HL-60 (cell line): ENCODE results near the gene C5orf58.
A peak's percentile ranks its signal among the peaks of the same experiment; 100 is the strongest.

Source experiments
- GABPA ChIP-seq: IDR thresholded peaks from 2 replicates; pipeline ENCODE4 v1.6.1; 2012; ENCODE audit warnings: low read depth
- POLR2AphosphoS5 ChIP-seq: IDR thresholded peaks from 2 replicates; pipeline ENCODE4 v1.6.1; 2012; ENCODE audit warnings: low read depth
- TF ChIP-seq, protein P1 (sequence below): IDR thresholded peaks from one replicate; pipeline ENCODE4 v1.5.1; 2011; ENCODE audit warnings: low read length, control low read depth, inconsistent platforms; ENCODE audit not compliant: insufficient read depth
- TF ChIP-seq, protein P2 (sequence below): IDR thresholded peaks from 2 replicates; pipeline ENCODE4 v1.6.1; 2012; ENCODE audit warnings: low read depth; ENCODE audit not compliant: insufficient replicate concordance

- TF ChIP-seq, protein P1, sequence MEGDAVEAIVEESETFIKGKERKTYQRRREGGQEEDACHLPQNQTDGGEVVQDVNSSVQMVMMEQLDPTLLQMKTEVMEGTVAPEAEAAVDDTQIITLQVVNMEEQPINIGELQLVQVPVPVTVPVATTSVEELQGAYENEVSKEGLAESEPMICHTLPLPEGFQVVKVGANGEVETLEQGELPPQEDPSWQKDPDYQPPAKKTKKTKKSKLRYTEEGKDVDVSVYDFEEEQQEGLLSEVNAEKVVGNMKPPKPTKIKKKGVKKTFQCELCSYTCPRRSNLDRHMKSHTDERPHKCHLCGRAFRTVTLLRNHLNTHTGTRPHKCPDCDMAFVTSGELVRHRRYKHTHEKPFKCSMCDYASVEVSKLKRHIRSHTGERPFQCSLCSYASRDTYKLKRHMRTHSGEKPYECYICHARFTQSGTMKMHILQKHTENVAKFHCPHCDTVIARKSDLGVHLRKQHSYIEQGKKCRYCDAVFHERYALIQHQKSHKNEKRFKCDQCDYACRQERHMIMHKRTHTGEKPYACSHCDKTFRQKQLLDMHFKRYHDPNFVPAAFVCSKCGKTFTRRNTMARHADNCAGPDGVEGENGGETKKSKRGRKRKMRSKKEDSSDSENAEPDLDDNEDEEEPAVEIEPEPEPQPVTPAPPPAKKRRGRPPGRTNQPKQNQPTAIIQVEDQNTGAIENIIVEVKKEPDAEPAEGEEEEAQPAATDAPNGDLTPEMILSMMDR, result peak; percentile 55
- TF ChIP-seq, protein P2, sequence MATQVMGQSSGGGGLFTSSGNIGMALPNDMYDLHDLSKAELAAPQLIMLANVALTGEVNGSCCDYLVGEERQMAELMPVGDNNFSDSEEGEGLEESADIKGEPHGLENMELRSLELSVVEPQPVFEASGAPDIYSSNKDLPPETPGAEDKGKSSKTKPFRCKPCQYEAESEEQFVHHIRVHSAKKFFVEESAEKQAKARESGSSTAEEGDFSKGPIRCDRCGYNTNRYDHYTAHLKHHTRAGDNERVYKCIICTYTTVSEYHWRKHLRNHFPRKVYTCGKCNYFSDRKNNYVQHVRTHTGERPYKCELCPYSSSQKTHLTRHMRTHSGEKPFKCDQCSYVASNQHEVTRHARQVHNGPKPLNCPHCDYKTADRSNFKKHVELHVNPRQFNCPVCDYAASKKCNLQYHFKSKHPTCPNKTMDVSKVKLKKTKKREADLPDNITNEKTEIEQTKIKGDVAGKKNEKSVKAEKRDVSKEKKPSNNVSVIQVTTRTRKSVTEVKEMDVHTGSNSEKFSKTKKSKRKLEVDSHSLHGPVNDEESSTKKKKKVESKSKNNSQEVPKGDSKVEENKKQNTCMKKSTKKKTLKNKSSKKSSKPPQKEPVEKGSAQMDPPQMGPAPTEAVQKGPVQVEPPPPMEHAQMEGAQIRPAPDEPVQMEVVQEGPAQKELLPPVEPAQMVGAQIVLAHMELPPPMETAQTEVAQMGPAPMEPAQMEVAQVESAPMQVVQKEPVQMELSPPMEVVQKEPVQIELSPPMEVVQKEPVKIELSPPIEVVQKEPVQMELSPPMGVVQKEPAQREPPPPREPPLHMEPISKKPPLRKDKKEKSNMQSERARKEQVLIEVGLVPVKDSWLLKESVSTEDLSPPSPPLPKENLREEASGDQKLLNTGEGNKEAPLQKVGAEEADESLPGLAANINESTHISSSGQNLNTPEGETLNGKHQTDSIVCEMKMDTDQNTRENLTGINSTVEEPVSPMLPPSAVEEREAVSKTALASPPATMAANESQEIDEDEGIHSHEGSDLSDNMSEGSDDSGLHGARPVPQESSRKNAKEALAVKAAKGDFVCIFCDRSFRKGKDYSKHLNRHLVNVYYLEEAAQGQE, result no peak
- TF ChIP-seq POLR2AphosphoS5 (no peak), GABPA (no peak)
Measured at GRCh38 chr5:170225326-170226128, 7.3 kb upstream of the C5orf58 start.
